Smooth muscle cell (in vitro differentiated cells): ENCODE measurements around the gene JMJD1C. TPM values are rescaled to one million over a fixed set of nuclear protein-coding genes. Genes with fewer than 3 reads are reported as not detected.
"Not testable (repeated sequence)": the region's sequence is repeated elsewhere in the genome, so short reads cannot be mapped to it uniquely, and the experiment has no call there.

ENCODE experiments used
- DNase-seq: peaks from one replicate; lab custom pipeline; 2025; ENCODE audit not compliant: unreplicated experiment; lab: John Stamatoyannopoulos, UW
- H2AFZ ChIP-seq: fragments of 200-600 bp; sonication (generic); 2 replicates; pipeline ENCODE4 v1.6.0; 2016; ENCODE audit warnings: antibody characterized with exemption, low read depth, mild to moderate bottlenecking
- H3F3A ChIP-seq: fragments of 200-600 bp; sonication (generic); 2 replicates; pipeline ENCODE4 v1.6.0; 2017; ENCODE audit warnings: antibody characterized with exemption, low read depth
- H3K27ac ChIP-seq: fragments of 200-600 bp; sonication (generic); 2 replicates; pipeline ENCODE4 v1.5.1; 2016; ENCODE audit warnings: low read depth, mild to moderate bottlenecking
- H3K27me3 ChIP-seq: fragments of 200-600 bp; sonication (generic); 2 replicates; pipeline ENCODE4 v1.6.1; 2016; ENCODE audit warnings: low read depth, mild to moderate bottlenecking
- H3K36me3 ChIP-seq: fragments of 200-600 bp; sonication (generic); 2 replicates; pipeline ENCODE4 v1.5.1; 2016; ENCODE audit warnings: low read depth
- H3K4me1 ChIP-seq: fragments of 200-600 bp; sonication (generic); 2 replicates; pipeline ENCODE4 v1.5.1; 2016; ENCODE audit warnings: low read depth
- H3K4me2 ChIP-seq: fragments of 200-600 bp; sonication (generic); 2 replicates; pipeline ENCODE4 v1.6.0; 2016; ENCODE audit warnings: mild to moderate bottlenecking
- H3K4me3 ChIP-seq: fragments of 200-600 bp; sonication (generic); 2 replicates; pipeline ENCODE4 v1.5.1; 2016; ENCODE audit warnings: mild to moderate bottlenecking
- H3K79me2 ChIP-seq: fragments of 200-600 bp; sonication (generic); 2 replicates; pipeline ENCODE4 v1.6.0; 2016; ENCODE audit warnings: low read depth, mild to moderate bottlenecking
- H3K9ac ChIP-seq: fragments of 200-600 bp; sonication (generic); 2 replicates; pipeline ENCODE4 v1.6.0; 2016; ENCODE audit warnings: low read depth
- H3K9me3 ChIP-seq: fragments of 200-600 bp; sonication (generic); replicated peaks from 2 replicates; pipeline ENCODE4 v1.5.1; 2016; ENCODE audit warnings: low read depth
- H4K20me1 ChIP-seq: fragments of 200-600 bp; sonication (generic); 2 replicates; pipeline ENCODE4 v1.6.0; 2016; ENCODE audit warnings: low read depth
- WGBS: methylation state at CpG from one replicate; pipeline ENCODE4 v1.1.7; 2016; ENCODE audit warnings: low lambda C conversion rate; 5-methylcytosine and 5-hydroxymethylcytosine counted together
- polyA plus RNA-seq: library from polyadenylated mRNA; unstranded; fragments of >200 nt; fragmentation: Nextera tagmentation; extraction: Ambion mirVana; gene quantifications from 2 replicates; pipeline ENCODE4 v1.2.1, GENCODE V29; 2016
- total RNA-seq: library from RNA; depleted of rRNA; stranded (reverse); fragments of >200 nt; gene quantifications from 2 replicates; pipeline ENCODE4 v1.2.3, GENCODE V29; 2014
- TF ChIP-seq, protein P1 (sequence below): fragments of 200-600 bp; sonication (generic); IDR thresholded peaks from 2 replicates; pipeline ENCODE4 v1.5.1; 2017; ENCODE audit warnings: borderline replicate concordance, mild to moderate bottlenecking, antibody characterized with exemption; ENCODE audit not compliant: insufficient read depth, poor library complexity, severe bottlenecking

JMJD1C gene
- total and polyA plus RNA-seq, 2 experiments from 2014 or later: 28.5 to 132 TPM

DNA sequence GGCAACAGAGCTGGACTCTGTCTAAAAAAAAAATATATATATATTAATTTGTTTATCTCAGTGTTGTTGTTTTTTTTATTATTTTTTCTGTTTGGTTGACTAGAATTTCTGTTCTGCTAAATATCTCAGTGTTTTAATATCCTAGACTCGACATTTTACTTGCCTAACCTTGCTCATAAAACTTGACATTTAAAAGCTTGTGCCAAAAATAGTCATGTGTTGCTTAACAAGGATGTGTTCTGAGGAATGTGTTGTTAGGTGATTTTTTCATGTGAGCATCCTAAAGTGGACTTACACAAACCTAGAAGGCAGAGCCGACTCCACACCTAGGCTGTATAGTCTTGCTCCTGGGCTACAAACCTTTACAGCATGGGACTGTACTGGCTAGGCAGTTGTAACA lies 309.5 kb downstream of the JMJD1C start:
- Histone ChIP-seq H3K4me3 (no peak overlapping the region), H3K4me2 (peak overlapping the region; percentile 3), H3K27ac (peak overlapping the region; percentile 3), H3K4me1 (no peaks in the 10 kb centered on the region), H3K9ac (no peak overlapping the region), H3K9me3 (no peaks in the 10 kb centered on the region), H3K79me2 (peaks cover 16% of the 10 kb centered on the region), H3K36me3 (peaks cover 1% of the 10 kb centered on the region), H2AFZ (no peak overlapping the region), H3K27me3 (no peaks in the 10 kb centered on the region), H4K20me1 (peaks cover 34% of the 10 kb centered on the region), H3F3A (peaks cover 12% of the 10 kb centered on the region)
- 62% methylated on average over 2 of the region's 2 CpGs for WGBS
- TF ChIP-seq, protein P1, sequence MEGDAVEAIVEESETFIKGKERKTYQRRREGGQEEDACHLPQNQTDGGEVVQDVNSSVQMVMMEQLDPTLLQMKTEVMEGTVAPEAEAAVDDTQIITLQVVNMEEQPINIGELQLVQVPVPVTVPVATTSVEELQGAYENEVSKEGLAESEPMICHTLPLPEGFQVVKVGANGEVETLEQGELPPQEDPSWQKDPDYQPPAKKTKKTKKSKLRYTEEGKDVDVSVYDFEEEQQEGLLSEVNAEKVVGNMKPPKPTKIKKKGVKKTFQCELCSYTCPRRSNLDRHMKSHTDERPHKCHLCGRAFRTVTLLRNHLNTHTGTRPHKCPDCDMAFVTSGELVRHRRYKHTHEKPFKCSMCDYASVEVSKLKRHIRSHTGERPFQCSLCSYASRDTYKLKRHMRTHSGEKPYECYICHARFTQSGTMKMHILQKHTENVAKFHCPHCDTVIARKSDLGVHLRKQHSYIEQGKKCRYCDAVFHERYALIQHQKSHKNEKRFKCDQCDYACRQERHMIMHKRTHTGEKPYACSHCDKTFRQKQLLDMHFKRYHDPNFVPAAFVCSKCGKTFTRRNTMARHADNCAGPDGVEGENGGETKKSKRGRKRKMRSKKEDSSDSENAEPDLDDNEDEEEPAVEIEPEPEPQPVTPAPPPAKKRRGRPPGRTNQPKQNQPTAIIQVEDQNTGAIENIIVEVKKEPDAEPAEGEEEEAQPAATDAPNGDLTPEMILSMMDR: no peak
- DNase-seq: no peak

DNA sequence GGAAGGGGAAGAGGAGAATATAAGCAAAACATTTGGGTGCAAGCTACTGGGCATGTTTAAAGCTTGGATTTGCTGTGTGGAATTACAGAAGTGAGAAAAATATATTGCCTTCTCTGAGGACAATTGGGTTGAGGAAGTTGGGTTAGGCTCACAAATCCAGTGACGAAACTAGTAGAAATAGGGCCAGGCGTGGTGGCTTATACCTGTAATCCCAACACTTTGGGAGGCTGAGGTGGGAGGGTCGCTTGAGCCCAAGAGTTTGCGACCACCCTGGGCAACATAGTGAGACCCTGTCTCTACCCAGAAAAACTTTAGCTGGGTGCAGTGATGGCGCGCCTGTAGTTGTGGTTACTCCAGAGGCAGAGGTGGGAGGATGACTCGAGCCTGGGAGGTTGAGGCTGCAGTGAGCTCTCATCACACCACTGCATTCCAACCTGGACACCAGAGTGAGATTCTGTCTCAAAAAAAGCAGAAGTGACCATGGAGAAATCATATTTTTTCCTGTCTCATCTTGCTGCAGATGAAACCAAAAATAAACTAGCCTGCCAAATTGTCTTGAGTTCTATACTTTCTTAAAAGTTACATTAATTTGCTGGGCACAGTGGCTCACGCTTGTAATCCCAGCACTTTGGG lies 310.3 kb downstream of the JMJD1C start:
- Histone ChIP-seq H3K4me3 (no peak overlapping the region), H3K9ac (no peak overlapping the region), H3F3A (peaks cover 12% of the 10 kb centered on the region), H3K9me3 (no peaks in the 10 kb centered on the region), H3K4me2 (peak overlapping the region; percentile 3), H2AFZ (no peak overlapping the region), H3K79me2 (peaks cover 22% of the 10 kb centered on the region), H3K36me3 (peaks cover 3% of the 10 kb centered on the region), H3K27me3 (no peaks in the 10 kb centered on the region), H3K27ac (no peak overlapping the region), H3K4me1 (no peaks in the 10 kb centered on the region), H4K20me1 (peaks cover 40% of the 10 kb centered on the region)
- no peak for DNase-seq
- WGBS: 87% methylated on average over 8 of the region's 8 CpGs
- TF ChIP-seq, protein P1: no peak

DNA sequence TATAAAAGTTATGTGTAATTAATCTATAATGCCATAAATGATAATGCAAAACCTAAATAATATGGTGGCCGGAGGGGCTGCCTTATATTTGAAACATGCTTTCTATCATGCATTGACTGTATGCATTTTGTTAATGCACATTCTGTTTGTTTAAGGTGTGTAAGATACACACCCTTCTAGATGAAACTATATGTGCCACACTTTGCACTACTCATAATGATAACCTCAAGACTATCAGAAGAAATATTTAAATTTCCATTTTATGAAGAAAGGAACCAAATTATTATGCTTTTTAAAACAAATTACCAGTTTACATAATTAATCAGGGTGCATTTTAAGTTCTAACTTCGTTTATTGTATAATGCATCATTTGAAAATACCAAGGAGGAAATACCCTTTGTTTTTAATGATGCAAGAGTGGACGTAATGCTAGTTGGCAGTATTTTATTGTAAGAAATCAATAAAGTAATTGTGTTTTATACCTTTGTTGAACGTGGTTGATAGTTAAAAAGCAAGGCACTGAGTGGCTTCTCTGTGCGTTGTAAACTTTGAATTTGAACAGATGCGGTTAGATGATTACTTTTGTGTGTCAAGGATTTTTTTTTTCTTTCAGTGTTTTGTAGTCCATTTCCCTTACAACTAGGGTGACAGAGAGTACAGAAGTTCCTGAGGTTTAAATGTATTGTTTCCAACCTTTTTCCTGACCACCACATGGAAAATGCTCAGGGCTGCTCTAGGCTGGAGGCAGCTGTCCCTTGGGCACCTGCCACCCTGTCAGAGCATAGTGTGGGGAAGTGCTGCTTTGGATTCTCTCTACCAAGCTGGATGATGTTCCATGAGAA lies 311.0 kb downstream of the JMJD1C start:
- H3K9ac ChIP-seq: no peak overlapping the region
- no peak overlapping the region for H3K27ac ChIP-seq
- no peaks in the 10 kb centered on the region for H3K27me3 ChIP-seq
- H3K79me2 ChIP-seq: peaks cover 27% of the 10 kb centered on the region
- H3K9me3 ChIP-seq: no peaks in the 10 kb centered on the region
- 96% methylated on average over 6 of the region's 6 CpGs for WGBS
- no peak for DNase-seq
- H3K4me2 ChIP-seq: no peak overlapping the region
- H4K20me1 ChIP-seq: peaks cover 48% of the 10 kb centered on the region
- peaks cover 3% of the 10 kb centered on the region for H3K36me3 ChIP-seq
- no peak overlapping the region for H2AFZ ChIP-seq
- peaks cover 12% of the 10 kb centered on the region for H3F3A ChIP-seq
- TF ChIP-seq, protein P1: no peak
- H3K4me3 ChIP-seq: no peak overlapping the region
- H3K4me1 ChIP-seq: no peaks in the 10 kb centered on the region

DNA sequence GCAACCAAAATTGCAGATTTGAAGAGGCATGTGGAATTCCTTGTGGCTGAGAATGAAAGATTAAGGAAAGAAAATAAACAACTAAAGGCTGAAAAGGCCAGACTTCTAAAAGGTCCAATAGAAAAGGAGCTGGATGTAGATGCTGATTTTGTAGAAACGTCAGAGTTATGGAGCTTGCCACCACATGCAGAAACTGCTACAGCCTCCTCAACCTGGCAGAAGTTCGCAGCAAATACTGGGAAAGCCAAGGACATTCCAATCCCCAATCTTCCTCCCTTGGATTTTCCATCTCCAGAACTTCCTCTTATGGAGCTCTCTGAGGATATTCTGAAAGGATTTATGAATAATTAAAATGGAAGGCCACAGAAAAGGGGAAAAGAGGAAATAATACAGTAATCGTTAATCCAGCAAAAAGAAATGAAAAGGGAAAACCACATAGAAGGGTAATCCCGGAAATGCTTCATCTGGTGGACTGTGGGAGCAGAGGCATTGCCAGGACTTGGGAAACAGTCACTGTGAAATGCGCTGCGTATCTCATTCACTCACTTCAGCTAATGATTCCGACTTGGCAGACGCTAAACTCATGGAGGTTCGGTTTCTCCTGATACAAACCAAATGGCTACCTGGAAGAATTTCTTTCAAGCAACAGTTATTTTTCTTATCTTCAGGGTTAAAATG lies 311.8 kb downstream of the JMJD1C start:
- H3K27ac ChIP-seq: peak overlapping the region; percentile 25
- H2AFZ ChIP-seq, H3K27me3 ChIP-seq, H3K4me1 ChIP-seq, DNase-seq, H3K4me2 ChIP-seq, H3K4me3 ChIP-seq, H3K36me3 ChIP-seq, H3K9ac ChIP-seq, H3K9me3 ChIP-seq: not testable (repeated sequence)
- WGBS: 72% methylated on average over 9 of the region's 9 CpGs
- peaks cover 34% of the 10 kb centered on the region for H3K79me2 ChIP-seq
- H3F3A ChIP-seq: peaks cover 12% of the 10 kb centered on the region
- H4K20me1 ChIP-seq: peaks cover 55% of the 10 kb centered on the region
